NT2/D1 (cell line): ENCODE measurements around the gene SPINK4.

Experiments
- DNase-seq: peaks from one replicate; pipeline ENCODE4 v3.0.0-alpha.2; 2011; ENCODE audit warnings: low read depth, low spot score
- H3K27me3 ChIP-seq: 2 replicates; pipeline ENCODE4 v1.6.0; 2011; ENCODE audit warnings: mild to moderate bottlenecking; ENCODE audit not compliant: insufficient read length, insufficient read depth
- H3K36me3 ChIP-seq: 2 replicates; pipeline ENCODE4 v1.6.1; 2011; ENCODE audit warnings: mild to moderate bottlenecking, low read length, mixed read lengths; ENCODE audit not compliant: insufficient read depth, insufficient read length
- H3K4me1 ChIP-seq: 2 replicates; pipeline ENCODE4 v1.5.1; 2011; ENCODE audit not compliant: insufficient read depth, insufficient read length
- H3K4me3 ChIP-seq: 2 replicates; pipeline ENCODE4 v1.5.1; 2011; ENCODE audit warnings: low read depth; ENCODE audit not compliant: insufficient read length
- H3K9ac ChIP-seq: 2 replicates; pipeline ENCODE4 v1.6.0; 2011; ENCODE audit warnings: low read depth; ENCODE audit not compliant: insufficient read length
- H3K9me3 ChIP-seq: 2 replicates; pipeline ENCODE4 v1.5.1; 2011; ENCODE audit warnings: mild to moderate bottlenecking, low read length; ENCODE audit not compliant: insufficient read depth
- SUZ12 ChIP-seq: IDR thresholded peaks from 2 replicates; pipeline ENCODE4 v1.6.1; 2011; ENCODE audit not compliant: insufficient read length, insufficient read depth; ENCODE audit errors: extremely low read depth
- YY1 ChIP-seq: IDR thresholded peaks from 2 replicates; pipeline ENCODE4 v1.6.1; 2011; ENCODE audit not compliant: insufficient read length, insufficient read depth
- ZNF274 ChIP-seq: IDR thresholded peaks from 2 replicates; pipeline ENCODE4 v1.6.1; 2011; ENCODE audit warnings: mild to moderate bottlenecking, low read depth, low read length

The SPINK4 gene

DNA sequence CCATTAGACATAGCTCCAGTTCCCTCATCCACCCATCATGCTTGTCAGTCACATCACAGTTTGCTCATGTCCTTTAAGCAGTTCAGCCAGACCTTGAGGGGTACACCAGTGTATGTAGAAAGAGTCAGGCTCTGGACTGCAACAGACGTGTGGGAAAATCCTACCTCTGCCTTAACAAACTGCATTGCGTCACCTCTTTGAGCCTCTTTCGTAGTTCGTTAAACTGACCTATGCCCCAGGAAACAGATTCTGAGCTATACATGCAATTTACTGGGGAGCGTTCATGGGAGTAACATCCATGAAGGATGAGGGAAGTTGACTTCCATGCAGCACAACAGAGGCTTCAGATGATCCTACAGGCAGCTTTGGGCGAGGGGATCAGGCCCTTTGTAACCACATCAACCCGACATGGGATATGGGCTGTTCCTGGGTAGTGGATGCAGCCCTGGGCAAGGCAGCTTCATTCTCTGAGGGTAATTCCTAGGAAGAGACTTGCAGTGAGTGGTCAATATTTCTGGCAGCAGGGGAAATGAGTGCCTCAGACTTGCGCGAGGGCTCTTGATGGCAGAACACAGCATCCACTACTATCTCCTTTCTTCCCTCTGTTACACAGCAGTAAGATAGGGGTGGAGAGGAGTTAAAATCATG lies 4.3 kb downstream of the SPINK4 start:
- TF ChIP-seq SUZ12 (no peak), YY1 (no peak), ZNF274 (no peak)
- H3K9me3 ChIP-seq, result no peaks in the 10 kb centered on the region
- no peak overlapping the region for H3K9ac ChIP-seq
- peaks cover 13% of the 10 kb centered on the region for H3K36me3 ChIP-seq
- no peak overlapping the region for H3K4me3 ChIP-seq
- H3K27me3 ChIP-seq, result no peaks in the 10 kb centered on the region
- DNase-seq, result no peak
- no peaks in the 10 kb centered on the region for H3K4me1 ChIP-seq

DNA sequence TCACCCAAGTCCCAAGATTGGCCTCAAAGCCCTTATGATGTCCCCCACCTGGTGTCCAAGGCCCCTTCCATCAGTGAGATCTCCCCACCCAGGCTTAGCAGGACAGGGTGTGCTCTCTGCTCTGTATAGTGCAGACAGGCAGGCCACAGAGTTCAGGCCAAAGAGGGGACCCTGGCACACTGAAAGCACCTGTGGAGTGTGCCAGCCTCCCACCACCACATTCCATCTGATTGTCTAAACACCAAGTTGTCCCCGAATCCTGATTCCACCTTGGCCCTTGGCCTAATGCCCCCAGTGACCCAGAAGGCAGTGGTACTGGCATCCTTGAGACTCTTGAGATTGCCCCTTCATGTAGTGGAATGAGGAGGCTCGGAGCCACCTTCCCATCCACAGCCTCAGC lies 5.4 kb downstream of the SPINK4 start:
- no peak for DNase-seq
- Histone ChIP-seq H3K36me3 (peaks cover 18% of the 10 kb centered on the region), H3K9me3 (no peaks in the 10 kb centered on the region), H3K27me3 (no peaks in the 10 kb centered on the region), H3K9ac (no peak overlapping the region), H3K4me3 (no peak overlapping the region), H3K4me1 (no peaks in the 10 kb centered on the region)
- TF ChIP-seq ZNF274 (no peak), SUZ12 (no peak), YY1 (no peak)

DNA sequence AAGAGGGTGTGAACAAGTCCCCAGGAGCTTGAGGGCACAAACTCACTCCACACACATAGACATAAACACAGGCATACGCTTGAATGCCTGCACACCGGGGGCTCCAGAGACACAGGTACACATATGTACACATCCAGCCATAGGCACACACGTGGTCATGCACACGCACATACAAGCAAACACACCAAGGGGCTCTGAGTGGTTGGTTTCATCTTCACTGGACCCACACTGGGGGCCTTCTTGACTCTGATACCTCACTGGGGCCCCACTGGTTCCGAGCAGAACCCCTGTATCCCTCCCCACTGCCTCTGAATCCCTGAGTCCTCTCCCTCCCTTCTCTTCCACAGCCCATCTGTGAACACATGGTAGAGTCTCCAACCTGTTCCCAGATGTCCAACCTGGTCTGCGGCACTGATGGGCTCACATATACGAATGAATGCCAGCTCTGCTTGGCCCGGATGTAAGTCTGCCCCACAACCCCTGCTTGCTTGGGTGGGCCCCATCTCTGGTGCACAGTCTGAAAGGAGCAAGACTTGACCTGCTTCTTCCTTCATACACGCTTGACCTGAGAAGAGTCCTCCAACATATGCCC lies 6.4 kb downstream of the SPINK4 start:
- H3K9ac ChIP-seq, result no peak overlapping the region
- DNase-seq, result no peak
- peaks cover 23% of the 10 kb centered on the region for H3K36me3 ChIP-seq
- H3K4me1 ChIP-seq, result no peaks in the 10 kb centered on the region
- no peaks in the 10 kb centered on the region for H3K27me3 ChIP-seq
- H3K9me3 ChIP-seq, result no peaks in the 10 kb centered on the region
- no peak overlapping the region for H3K4me3 ChIP-seq
- TF ChIP-seq SUZ12, result no peak
- TF ChIP-seq YY1, result no peak
- no peak for TF ChIP-seq ZNF274

DNA sequence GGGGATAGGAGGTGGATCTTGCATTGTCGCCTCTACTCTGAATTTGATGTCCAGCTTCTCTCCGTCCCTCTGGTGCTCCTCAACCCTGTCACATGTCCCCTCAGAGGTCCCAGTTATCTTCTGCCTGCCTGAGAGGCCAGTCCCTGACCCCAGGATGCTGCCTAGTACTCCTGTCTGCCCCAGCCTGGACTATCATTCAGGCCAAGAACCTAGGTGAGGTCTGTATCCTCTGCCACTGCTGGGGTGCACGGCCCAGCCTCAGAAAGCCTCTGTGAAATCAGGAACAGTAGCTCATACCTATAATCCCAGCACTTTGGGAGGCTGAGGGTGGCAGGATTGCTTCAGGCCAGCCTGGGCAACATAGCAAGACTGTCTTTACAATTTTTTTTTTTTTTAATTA lies 8.6 kb downstream of the SPINK4 start:
- Histone ChIP-seq H3K4me1 (no peaks in the 10 kb centered on the region), H3K9me3 (no peaks in the 10 kb centered on the region), H3K9ac (no peak overlapping the region), H3K4me3 (no peak overlapping the region), H3K27me3 (no peaks in the 10 kb centered on the region), H3K36me3 (peaks cover 41% of the 10 kb centered on the region)
- TF ChIP-seq ZNF274, result no peak
- TF ChIP-seq YY1, result no peak
- no peak for TF ChIP-seq SUZ12
- no peak for DNase-seq

DNA sequence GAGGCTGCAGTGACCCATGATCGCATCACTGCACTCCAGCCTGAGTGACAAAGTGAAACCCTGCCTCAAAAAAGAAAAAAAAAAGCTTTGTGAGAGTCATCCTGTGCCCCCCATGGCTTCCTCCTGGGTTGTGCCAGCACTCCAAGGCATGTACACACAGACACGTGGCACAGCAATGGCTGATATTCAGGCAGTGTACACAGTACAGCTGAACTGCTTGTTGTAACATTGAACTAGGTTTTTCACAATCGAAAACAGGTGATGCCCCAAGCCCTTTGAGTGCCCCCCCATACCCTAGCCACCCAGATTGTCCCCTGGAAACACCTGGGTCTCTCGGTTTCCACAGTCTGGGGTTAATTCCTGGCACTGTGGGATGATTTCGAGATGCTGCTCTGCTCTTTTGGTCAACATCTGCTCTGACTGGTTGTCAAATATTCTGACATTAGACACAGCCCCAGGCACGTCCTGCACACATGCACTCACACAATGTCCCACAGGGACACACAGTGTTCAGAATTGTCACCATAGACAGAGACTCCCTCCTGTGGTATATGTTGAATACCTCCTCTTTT lies 9.2 kb downstream of the SPINK4 start:
- DNase-seq, result no peak
- Histone ChIP-seq H3K9me3 (no peaks in the 10 kb centered on the region), H3K36me3 (peaks cover 45% of the 10 kb centered on the region), H3K4me3 (no peak overlapping the region), H3K9ac (no peak overlapping the region), H3K27me3 (no peaks in the 10 kb centered on the region), H3K4me1 (no peaks in the 10 kb centered on the region)
- TF ChIP-seq ZNF274, result no peak
- no peak for TF ChIP-seq SUZ12
- no peak for TF ChIP-seq YY1

DNA sequence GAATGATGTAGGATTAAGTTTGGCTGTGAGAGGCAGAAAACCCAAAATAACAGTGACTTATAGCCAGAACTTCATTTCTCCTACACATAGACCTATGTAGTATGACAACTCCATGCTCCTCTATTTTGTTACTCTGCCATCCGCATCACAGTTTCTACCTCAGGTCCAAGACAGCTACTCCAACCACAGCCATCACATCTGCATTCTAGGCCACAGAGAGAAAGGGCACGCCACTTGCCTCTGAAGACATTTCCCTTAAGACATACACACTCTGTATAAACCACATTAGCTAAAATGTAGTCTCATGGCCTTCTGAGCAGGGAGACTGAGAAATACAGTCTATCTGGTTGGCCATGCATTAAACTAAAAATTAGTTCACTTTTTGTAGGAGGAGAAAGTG lies 10.0 kb downstream of the SPINK4 start:
- no peak for DNase-seq
- Histone ChIP-seq H3K27me3 (no peaks in the 10 kb centered on the region), H3K9ac (no peak overlapping the region), H3K4me1 (no peaks in the 10 kb centered on the region), H3K36me3 (peaks cover 53% of the 10 kb centered on the region), H3K9me3 (no peaks in the 10 kb centered on the region), H3K4me3 (no peak overlapping the region)
- TF ChIP-seq YY1, result no peak
- no peak for TF ChIP-seq SUZ12
- TF ChIP-seq ZNF274, result no peak

DNA sequence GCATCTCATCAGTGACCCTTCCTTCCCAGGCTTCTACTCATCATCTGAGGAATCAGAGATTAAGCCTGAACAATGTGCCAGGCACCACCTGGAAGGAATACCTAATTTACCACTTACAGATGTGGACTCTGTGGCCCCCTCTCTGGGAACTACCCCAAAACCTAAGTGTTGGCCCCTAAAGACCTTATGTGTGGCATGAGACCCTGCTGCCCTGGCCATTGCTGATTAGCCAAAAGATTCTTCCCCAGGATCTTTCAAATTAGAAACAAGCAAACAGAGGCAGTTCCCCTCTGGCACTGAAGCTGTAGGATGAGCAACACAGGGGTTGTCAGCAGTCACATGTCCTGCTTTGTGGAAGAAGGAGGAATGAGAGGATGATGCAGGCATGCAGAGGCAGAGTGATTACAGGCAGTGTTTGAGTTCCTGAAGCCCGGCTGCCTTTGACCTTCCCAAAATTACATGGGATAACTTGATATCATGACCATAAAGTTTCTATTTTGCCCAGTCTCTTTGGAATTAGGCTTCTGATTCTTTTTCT lies 10.6 kb downstream of the SPINK4 start:
- TF ChIP-seq ZNF274, result no peak
- no peak overlapping the region for H3K9ac ChIP-seq
- H3K9me3 ChIP-seq, result no peaks in the 10 kb centered on the region
- H3K4me3 ChIP-seq, result no peak overlapping the region
- H3K4me1 ChIP-seq, result no peaks in the 10 kb centered on the region
- peaks cover 59% of the 10 kb centered on the region for H3K36me3 ChIP-seq
- no peaks in the 10 kb centered on the region for H3K27me3 ChIP-seq
- DNase-seq, result no peak

DNA sequence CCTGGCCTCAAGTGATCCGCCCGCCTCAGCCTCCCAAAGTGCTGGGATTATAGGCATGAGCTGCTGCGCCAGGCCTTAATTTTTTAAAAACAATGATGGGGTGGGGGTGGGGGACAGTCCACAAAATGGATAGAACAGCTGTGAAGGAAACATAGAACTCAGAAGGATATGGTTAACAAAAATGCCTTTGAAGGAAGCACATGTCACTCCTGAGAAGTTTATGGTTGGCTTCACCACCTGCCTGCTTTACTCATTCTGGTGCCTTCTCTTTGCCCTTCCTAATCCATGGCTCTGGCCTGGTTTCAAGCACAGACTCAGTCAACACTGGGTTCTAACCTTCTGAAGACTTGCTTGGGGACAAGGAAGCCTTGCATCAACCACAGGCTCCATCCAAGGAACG lies 14.2 kb downstream of the SPINK4 start:
- Histone ChIP-seq H3K9me3 (no peaks in the 10 kb centered on the region), H3K9ac (no peak overlapping the region), H3K4me3 (no peak overlapping the region), H3K4me1 (no peaks in the 10 kb centered on the region), H3K36me3 (peaks cover 83% of the 10 kb centered on the region), H3K27me3 (no peaks in the 10 kb centered on the region)
- no peak for DNase-seq
- no peak for TF ChIP-seq YY1
- no peak for TF ChIP-seq SUZ12
- no peak for TF ChIP-seq ZNF274
